K562 (cell line): ENCODE measurements around the gene MIX23. TPM values are rescaled to one million over a fixed set of nuclear protein-coding genes. Genes with fewer than 3 reads are reported as not detected.

Experiments
- ARID2 ChIP-seq: fragments of 450-650 bp; IDR thresholded peaks from 2 replicates; pipeline ENCODE4 v1.6.1; 2017; ENCODE audit warnings: antibody characterized with exemption, mild to moderate bottlenecking
- CBFB ChIP-seq: sonication (generic); formaldehyde crosslinking; IDR thresholded peaks from 2 replicates; pipeline ENCODE4 v1.4.0; 2020; ENCODE audit warnings: mild to moderate bottlenecking, missing genetic modification reagents
- CC2D1A ChIP-seq: fragments of 450-650 bp; IDR thresholded peaks from 2 replicates; pipeline ENCODE4 v1.6.1; 2017; ENCODE audit warnings: mild to moderate bottlenecking
- ERF ChIP-seq: fragments of 450-650 bp; formaldehyde crosslinking; IDR thresholded peaks from 2 replicates; pipeline ENCODE4 v1.4.0; 2020; ENCODE audit warnings: mild to moderate bottlenecking, mixed read lengths
- FOSL1 ChIP-seq: fragments of 200-800 bp; sonication (Bioruptor generic); conservative IDR thresholded peaks from 2 replicates; pipeline ENCODE4 v1.6.1; 2016; ENCODE audit warnings: missing genetic modification characterization, missing compliant biosample characterization
- ILK ChIP-seq: fragments of 450-650 bp; IDR thresholded peaks from 2 replicates; pipeline ENCODE4 v1.6.1; 2016; ENCODE audit warnings: missing genetic modification characterization, low read depth, mild to moderate bottlenecking, missing compliant biosample characterization, moderate library complexity, borderline replicate concordance
- IRF2 ChIP-seq: sonication (generic); formaldehyde crosslinking; IDR thresholded peaks from 2 replicates; pipeline ENCODE4 v1.8.1; 2022; ENCODE audit warnings: mild to moderate bottlenecking, missing genetic modification reagents
- MAFK ChIP-seq: IDR thresholded peaks from 2 replicates; pipeline ENCODE4 v1.6.1; 2011; ENCODE audit warnings: low read length, improper control_type of control experiment
- NONO ChIP-seq, 2 experiments: fragments of 200-400 bp in 1 of 2; fragments of 450-650 bp in 1 of 2; formaldehyde crosslinking in 1 of 2; IDR thresholded peaks; 2 replicates each; pipeline ENCODE4 v1.6.1; 2017; ENCODE audit warnings: low read depth in 2 of 2, mild to moderate bottlenecking in 2 of 2, moderate library complexity in 2 of 2, low read length in 1 of 2
- PHB2 ChIP-seq: fragments of 450-650 bp; IDR thresholded peaks from 2 replicates; pipeline ENCODE4 v1.6.1; 2017; ENCODE audit warnings: low read depth
- POLR3G ChIP-seq: IDR thresholded peaks from 2 replicates; pipeline ENCODE4 v1.6.1; 2011; ENCODE audit not compliant: insufficient read length, insufficient replicate concordance; ENCODE audit errors: extremely low read depth
- SMAD2 ChIP-seq: fragments of 150-350 bp; IDR thresholded peaks from 2 replicates; pipeline ENCODE4 v1.6.1; 2014; ENCODE audit warnings: low read depth, mild to moderate bottlenecking, low read length
- SP1 ChIP-seq: sonication (generic); formaldehyde crosslinking; IDR thresholded peaks from 2 replicates; pipeline ENCODE4 v1.8.1; 2022; ENCODE audit warnings: mild to moderate bottlenecking, missing genetic modification reagents
- SP2 ChIP-seq: IDR thresholded peaks from 2 replicates; pipeline ENCODE4 v1.6.1; 2011; ENCODE audit warnings: mild to moderate bottlenecking, low read depth, low read length, moderate library complexity; ENCODE audit not compliant: poor library complexity, severe bottlenecking; ENCODE audit errors: extremely low read depth
- SREBF1 ChIP-seq: fragments of 150-350 bp; IDR thresholded peaks from 2 replicates; pipeline ENCODE4 v1.6.1; 2014; ENCODE audit warnings: antibody characterized with exemption, low read depth, low read length, borderline replicate concordance
- ZBED1 ChIP-seq: IDR thresholded peaks from 2 replicates; pipeline ENCODE4 v1.6.1; 2014
- ZZZ3 ChIP-seq: fragments of 450-650 bp; IDR thresholded peaks from 2 replicates; pipeline ENCODE4 v1.6.1; 2016; ENCODE audit warnings: antibody characterized with exemption, mild to moderate bottlenecking, moderate library complexity
- polyA plus RNA-seq, 8 experiments: library from polyadenylated mRNA; depleted of rRNA in 4 of 8; stranded (reverse) in 5 of 8; unstranded in 3 of 8; fragments of >200 nt; fragmentation: Nextera tagmentation in 2 of 8; fragmentation: Illumina TruSeq in 1 of 8; extraction: Ambion mirVana in 2 of 8; extraction: Trizol in 1 of 8; gene quantifications; 2 replicates each; pipeline versions ENCODE4 v1.2.1 to v1.2.3, GENCODE V29; 2011 to 2014; ENCODE audit warnings: inconsistent platforms in 1 of 8, missing spikeins in 1 of 8
- total RNA-seq, 7 experiments: library from RNA; depleted of rRNA in 6 of 7; stranded (reverse); fragments of >200 nt in 6 of 7; fragmentation: Illumina TruSeq in 2 of 7; extraction: Trizol in 2 of 7; gene quantifications; 2 replicates each; pipeline versions ENCODE4 v1.2.1 to v1.2.3, GENCODE V29; 2011 to 2021; ENCODE audit warnings: low replicate concordance in 1 of 7
- TF ChIP-seq, protein P1 (sequence below), 2 experiments: IDR thresholded peaks; 2 replicates each; pipeline ENCODE4 v1.6.1; 2011; ENCODE audit warnings: borderline replicate concordance in 1 of 2, control low read depth in 1 of 2, low read depth in 1 of 2, low read length in 1 of 2, mild to moderate bottlenecking in 1 of 2, mixed read lengths in 1 of 2, moderate library complexity in 1 of 2; ENCODE audit not compliant: insufficient read depth in 1 of 2, insufficient read length in 1 of 2, poor library complexity in 1 of 2, severe bottlenecking in 1 of 2; ENCODE audit errors: extremely low read depth in 1 of 2
- TF ChIP-seq, protein P2 (sequence below): IDR thresholded peaks from 2 replicates; pipeline ENCODE4 v1.6.1; 2011; ENCODE audit warnings: borderline replicate concordance, low read depth, mild to moderate bottlenecking, moderate library complexity, low read length; ENCODE audit not compliant: insufficient read depth, poor library complexity, severe bottlenecking
- TF ChIP-seq, protein P3 (sequence below): fragments of 450-650 bp; IDR thresholded peaks from 2 replicates; pipeline ENCODE4 v1.6.1; 2016; ENCODE audit warnings: borderline replicate concordance
- TF ChIP-seq, protein P4 (sequence below): fragments of 450-650 bp; formaldehyde crosslinking; IDR thresholded peaks from 2 replicates; pipeline ENCODE4 v1.4.0; 2020; ENCODE audit warnings: mild to moderate bottlenecking

Gene MIX23
- total and polyA plus RNA-seq, 9 of the 15 experiments (the other 6 are each of a cell fraction or from before 2014, with no cell fraction given), result 45.5 to 185 (median 106) TPM

- TF ChIP-seq, protein P1, sequence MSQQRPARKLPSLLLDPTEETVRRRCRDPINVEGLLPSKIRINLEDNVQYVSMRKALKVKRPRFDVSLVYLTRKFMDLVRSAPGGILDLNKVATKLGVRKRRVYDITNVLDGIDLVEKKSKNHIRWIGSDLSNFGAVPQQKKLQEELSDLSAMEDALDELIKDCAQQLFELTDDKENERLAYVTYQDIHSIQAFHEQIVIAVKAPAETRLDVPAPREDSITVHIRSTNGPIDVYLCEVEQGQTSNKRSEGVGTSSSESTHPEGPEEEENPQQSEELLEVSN (IDR thresholded peaks at IDR 0.05; ENCODE audit: borderline replicate concordance in 1 of 2, extremely low read depth in 1 of 2, insufficient read depth in 1 of 2, insufficient read length in 1 of 2, low read depth in 1 of 2, low read length in 1 of 2, poor library complexity in 1 of 2, severe bottlenecking in 1 of 2), result peak; percentile 68 to 81
- TF ChIP-seq FOSL1 (tag) (no peak), SREBF1 (no peak), IRF2 (CRISPR knock-in tag) (no peak), ERF (CRISPR knock-in tag) (no peak), SMAD2 (no peak), MAFK (no peak), ZBED1 (peak; percentile 66; the same call in 1 of the 2 replicates), ARID2 (no peak), ZZZ3 (no peak), ILK (no peak), POLR3G (no peak), SP1 (CRISPR knock-in tag) (peak; percentile 81), SP2 (no peak), CC2D1A (no peak), PHB2 (no peak), CBFB (CRISPR knock-in tag) (no peak), NONO (IDR thresholded peaks at IDR 0.05; ENCODE audit: low read depth in 2 of 2, low read length in 1 of 2) (0 out of 4 replicates have a peak, but pooled peaks of 1 of the 2 experiments have one; percentile 15)
- TF ChIP-seq, protein P2, sequence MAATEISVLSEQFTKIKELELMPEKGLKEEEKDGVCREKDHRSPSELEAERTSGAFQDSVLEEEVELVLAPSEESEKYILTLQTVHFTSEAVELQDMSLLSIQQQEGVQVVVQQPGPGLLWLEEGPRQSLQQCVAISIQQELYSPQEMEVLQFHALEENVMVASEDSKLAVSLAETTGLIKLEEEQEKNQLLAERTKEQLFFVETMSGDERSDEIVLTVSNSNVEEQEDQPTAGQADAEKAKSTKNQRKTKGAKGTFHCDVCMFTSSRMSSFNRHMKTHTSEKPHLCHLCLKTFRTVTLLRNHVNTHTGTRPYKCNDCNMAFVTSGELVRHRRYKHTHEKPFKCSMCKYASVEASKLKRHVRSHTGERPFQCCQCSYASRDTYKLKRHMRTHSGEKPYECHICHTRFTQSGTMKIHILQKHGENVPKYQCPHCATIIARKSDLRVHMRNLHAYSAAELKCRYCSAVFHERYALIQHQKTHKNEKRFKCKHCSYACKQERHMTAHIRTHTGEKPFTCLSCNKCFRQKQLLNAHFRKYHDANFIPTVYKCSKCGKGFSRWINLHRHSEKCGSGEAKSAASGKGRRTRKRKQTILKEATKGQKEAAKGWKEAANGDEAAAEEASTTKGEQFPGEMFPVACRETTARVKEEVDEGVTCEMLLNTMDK, result peak; percentile 95
- TF ChIP-seq, protein P3, sequence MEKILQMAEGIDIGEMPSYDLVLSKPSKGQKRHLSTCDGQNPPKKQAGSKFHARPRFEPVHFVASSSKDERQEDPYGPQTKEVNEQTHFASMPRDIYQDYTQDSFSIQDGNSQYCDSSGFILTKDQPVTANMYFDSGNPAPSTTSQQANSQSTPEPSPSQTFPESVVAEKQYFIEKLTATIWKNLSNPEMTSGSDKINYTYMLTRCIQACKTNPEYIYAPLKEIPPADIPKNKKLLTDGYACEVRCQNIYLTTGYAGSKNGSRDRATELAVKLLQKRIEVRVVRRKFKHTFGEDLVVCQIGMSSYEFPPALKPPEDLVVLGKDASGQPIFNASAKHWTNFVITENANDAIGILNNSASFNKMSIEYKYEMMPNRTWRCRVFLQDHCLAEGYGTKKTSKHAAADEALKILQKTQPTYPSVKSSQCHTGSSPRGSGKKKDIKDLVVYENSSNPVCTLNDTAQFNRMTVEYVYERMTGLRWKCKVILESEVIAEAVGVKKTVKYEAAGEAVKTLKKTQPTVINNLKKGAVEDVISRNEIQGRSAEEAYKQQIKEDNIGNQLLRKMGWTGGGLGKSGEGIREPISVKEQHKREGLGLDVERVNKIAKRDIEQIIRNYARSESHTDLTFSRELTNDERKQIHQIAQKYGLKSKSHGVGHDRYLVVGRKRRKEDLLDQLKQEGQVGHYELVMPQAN, result 0 out of 2 replicates have a peak, but pooled peaks have one; percentile 43
- TF ChIP-seq, protein P4, sequence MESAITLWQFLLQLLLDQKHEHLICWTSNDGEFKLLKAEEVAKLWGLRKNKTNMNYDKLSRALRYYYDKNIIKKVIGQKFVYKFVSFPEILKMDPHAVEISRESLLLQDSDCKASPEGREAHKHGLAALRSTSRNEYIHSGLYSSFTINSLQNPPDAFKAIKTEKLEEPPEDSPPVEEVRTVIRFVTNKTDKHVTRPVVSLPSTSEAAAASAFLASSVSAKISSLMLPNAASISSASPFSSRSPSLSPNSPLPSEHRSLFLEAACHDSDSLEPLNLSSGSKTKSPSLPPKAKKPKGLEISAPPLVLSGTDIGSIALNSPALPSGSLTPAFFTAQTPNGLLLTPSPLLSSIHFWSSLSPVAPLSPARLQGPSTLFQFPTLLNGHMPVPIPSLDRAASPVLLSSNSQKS, result no peak
Measured at GRCh38 chr3:122383771-122384697, 1.0 kb upstream of the MIX23 start, which contains the start of gene FAM162A (continued).
